ENCODE measurements around the gene ATAD3B. TPM values are rescaled to one million over a fixed set of nuclear protein-coding genes. Genes with fewer than 3 reads are reported as not detected.
"Not testable (repeated sequence)": the region's sequence is repeated elsewhere in the genome, so short reads cannot be mapped to it uniquely, and the experiment has no call there.

Gene ATAD3B
- total RNA-seq, 1 experiment from 2014 or later = 13.9 TPM

- Histone ChIP-seq H2AFZ (ENCODE audit: low read length) (no peak overlapping the region), H3K4me2 (ENCODE audit: low read depth, low read length, poor library complexity, severe bottlenecking) (no peak overlapping the region)
- DNase-seq = no peak
These were observed 35.7 kb downstream of the ATAD3B start for GRCh38 chr1:1507305-1507704.

GRCh38 chr1:1508775-1509464 is 37.4 kb downstream of the ATAD3B start:
- H4K20me1 ChIP-seq (ENCODE audit: insufficient read depth, low read depth, low read length); H3K9ac ChIP-seq (ENCODE audit: low read length); H3K4me2 ChIP-seq (ENCODE audit: low read depth, low read length, poor library complexity, severe bottlenecking); H3K27ac ChIP-seq (ENCODE audit: low read length); H3K27me3 ChIP-seq (ENCODE audit: low read length); DNase-seq; H3K9me2 ChIP-seq (replicated peaks; ENCODE audit: insufficient read depth, low read length); H2AFZ ChIP-seq (ENCODE audit: low read length); H3K9me3 ChIP-seq (ENCODE audit: low read length); H3K4me3 ChIP-seq (ENCODE audit: low read length): not testable (repeated sequence)
- Histone ChIP-seq H3K4me1 (ENCODE audit: low read length) (peaks cover 23% of the 10 kb centered on the region), H3K36me3 (ENCODE audit: insufficient read depth, low read length) (peaks cover 11% of the 10 kb centered on the region), H3K79me2 (ENCODE audit: low read length) (peaks cover 13% of the 10 kb centered on the region)

More at GRCh38 chr1:1507305-1507704, 35.7 kb downstream of the ATAD3B start:
- Histone ChIP-seq H3K79me2 (ENCODE audit: low read length) (peaks cover 3% of the 10 kb centered on the region; the same call in 1 of the 2 replicates), H3K36me3 (ENCODE audit: insufficient read depth, low read length) (peaks cover 11% of the 10 kb centered on the region), H3K27ac (ENCODE audit: low read length) (no peak overlapping the region), H3K4me3 (ENCODE audit: low read length) (no peak overlapping the region), H4K20me1 (ENCODE audit: insufficient read depth, low read depth, low read length) (no peaks in the 10 kb centered on the region), H3K27me3 (ENCODE audit: low read length) (no peaks in the 10 kb centered on the region), H3K4me1 (ENCODE audit: low read length) (peaks cover 17% of the 10 kb centered on the region), H3K9me3 (ENCODE audit: low read length) (no peaks in the 10 kb centered on the region; the same call in 1 of the 2 replicates), H3K9ac (ENCODE audit: low read length) (no peak overlapping the region), H3K9me2 (replicated peaks; ENCODE audit: insufficient read depth, low read length) (no peaks in the 10 kb centered on the region)

DNA sequence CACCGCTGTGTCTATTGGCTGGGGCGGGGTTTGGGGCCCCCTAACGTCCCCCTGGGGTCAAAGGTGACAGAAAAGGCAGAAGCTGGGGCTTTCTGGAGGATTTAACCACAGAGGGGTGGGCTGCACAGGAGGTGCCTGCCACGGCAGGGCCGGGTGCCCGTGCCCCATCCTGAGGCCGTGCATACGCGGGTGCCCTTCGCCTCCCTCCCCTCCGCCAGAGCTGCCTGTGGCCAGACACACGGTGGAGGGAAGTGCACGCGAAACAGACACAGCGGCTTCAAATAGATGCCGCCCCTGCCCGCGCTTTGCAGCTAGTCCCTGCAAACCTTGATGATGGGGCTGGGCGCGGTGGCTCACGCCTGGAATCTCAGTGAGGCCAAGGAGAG is 37.9 kb downstream of the ATAD3B start:
- H3K9me3 ChIP-seq (ENCODE audit: low read length); H4K20me1 ChIP-seq (ENCODE audit: insufficient read depth, low read depth, low read length); H3K9ac ChIP-seq (ENCODE audit: low read length); H3K27ac ChIP-seq (ENCODE audit: low read length); DNase-seq; H3K27me3 ChIP-seq (ENCODE audit: low read length); H2AFZ ChIP-seq (ENCODE audit: low read length); H3K4me2 ChIP-seq (ENCODE audit: low read depth, low read length, poor library complexity, severe bottlenecking); H3K4me3 ChIP-seq (ENCODE audit: low read length); H3K9me2 ChIP-seq (replicated peaks; ENCODE audit: insufficient read depth, low read length): not testable (repeated sequence)
- Histone ChIP-seq H3K79me2 (ENCODE audit: low read length) (peaks cover 13% of the 10 kb centered on the region), H3K36me3 (ENCODE audit: insufficient read depth, low read length) (peaks cover 11% of the 10 kb centered on the region), H3K4me1 (ENCODE audit: low read length) (peaks cover 22% of the 10 kb centered on the region)

DNA sequence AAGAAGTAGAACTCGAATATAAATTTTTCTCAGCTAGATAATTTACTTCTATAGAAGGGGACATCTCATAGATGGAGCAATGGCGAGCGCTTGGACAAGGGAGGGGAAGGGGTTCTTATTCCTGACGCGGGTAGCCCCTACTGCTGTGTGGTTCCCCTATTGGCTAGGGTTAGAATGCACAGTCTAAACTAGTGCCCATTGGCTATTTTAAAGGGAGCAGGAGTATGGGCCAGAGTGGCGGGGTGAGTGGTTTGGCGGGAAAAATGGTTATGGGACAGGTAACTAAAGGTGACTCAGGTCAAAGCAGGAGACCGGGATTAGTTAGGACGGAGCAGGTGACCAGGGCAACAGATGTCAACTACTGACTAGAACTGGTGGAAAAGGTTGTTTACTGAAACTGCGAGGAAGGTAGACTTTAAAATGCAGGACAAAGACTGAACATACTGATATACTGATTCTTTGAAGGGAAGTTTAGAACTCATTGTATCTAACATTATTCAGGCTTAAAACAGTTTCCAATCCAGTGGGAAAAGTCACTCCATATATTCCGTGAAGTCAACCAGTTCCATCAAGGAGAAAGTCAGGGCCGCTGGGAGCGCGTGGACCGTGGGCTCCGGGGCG is 39.5 kb downstream of the ATAD3B start:
- Histone ChIP-seq H3K4me3 (ENCODE audit: low read length) (peak overlapping the region; percentile 89), H3K9me2 (replicated peaks; ENCODE audit: insufficient read depth, low read length) (no peaks in the 10 kb centered on the region), H3K9me3 (ENCODE audit: low read length) (no peaks in the 10 kb centered on the region; the same call in 1 of the 2 replicates), H3K4me2 (ENCODE audit: low read depth, low read length, poor library complexity, severe bottlenecking) (peak overlapping the region; percentile 98), H3K4me1 (ENCODE audit: low read length) (peaks cover 14% of the 10 kb centered on the region), H3K79me2 (ENCODE audit: low read length) (peaks cover 25% of the 10 kb centered on the region), H2AFZ (ENCODE audit: low read length) (peak overlapping the region; percentile 38; the same call in 1 of the 2 replicates), H3K27ac (ENCODE audit: low read length) (peak overlapping the region; percentile 80), H4K20me1 (ENCODE audit: insufficient read depth, low read depth, low read length) (0 out of 2 replicates have a peak, but pooled peaks cover 3% of the 10 kb centered on the region), H3K9ac (ENCODE audit: low read length) (peak overlapping the region; percentile 93), H3K27me3 (ENCODE audit: low read length) (no peaks in the 10 kb centered on the region), H3K36me3 (ENCODE audit: insufficient read depth, low read length) (peaks cover 11% of the 10 kb centered on the region)
- peak; percentile 80 for DNase-seq

GRCh38 chr1:1511533-1512285 is 40.1 kb downstream of the ATAD3B start, which contains the start of gene ATAD3A:
TSS of gene ATAD3A (plus strand) at chr1:1512162. CDS start at chr1:1512269, 107 bp downstream.
- H3K4me3 ChIP-seq (ENCODE audit: low read length) = peak within 1 kb of the TSS; percentile 89

DNA sequence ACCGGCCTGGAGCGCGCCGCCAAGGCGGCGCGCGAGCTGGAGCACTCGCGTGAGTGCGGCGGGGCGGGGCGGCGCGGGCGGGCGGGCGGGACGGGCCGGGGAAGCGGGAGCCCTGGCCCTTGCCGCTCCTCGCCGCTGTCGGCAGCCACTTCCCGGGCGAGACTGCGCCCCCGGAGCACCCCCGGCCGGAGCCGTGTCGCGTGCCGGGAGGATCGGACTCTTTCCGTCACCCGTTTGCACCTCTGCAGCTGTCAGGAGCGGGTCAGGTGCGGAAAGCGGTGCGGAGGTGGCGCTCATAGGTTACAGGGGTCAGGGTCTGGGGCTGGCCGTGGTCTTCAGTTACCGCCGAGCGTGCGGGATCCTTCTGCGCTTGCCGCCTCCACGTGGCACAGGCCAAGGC is 40.9 kb downstream of the ATAD3B start:
- H3K4me3 ChIP-seq (ENCODE audit: low read length) = peak overlapping the region; percentile 89; the same call in 1 of the 2 replicates
- DNase-seq = peak; percentile 41

More at GRCh38 chr1:1511533-1512285, 40.1 kb downstream of the ATAD3B start, which contains the start of gene ATAD3A:
- H3K36me3 ChIP-seq (ENCODE audit: insufficient read depth, low read length) = peaks cover 7% of the 10 kb centered on the region
- H3K27ac ChIP-seq (ENCODE audit: low read length) = peak within 1 kb of the TSS; percentile 80
- peaks cover 25% of the 10 kb centered on the region for H3K79me2 ChIP-seq (ENCODE audit: low read length)
- peak within 1 kb of the TSS; percentile 93 for H3K9ac ChIP-seq (ENCODE audit: low read length)
- no peaks in the 10 kb centered on the region for H3K9me2 ChIP-seq (replicated peaks; ENCODE audit: insufficient read depth, low read length)
- H4K20me1 ChIP-seq (ENCODE audit: insufficient read depth, low read depth, low read length) = 0 out of 2 replicates have a peak, but pooled peaks cover 3% of the 10 kb centered on the region
- peaks cover 14% of the 10 kb centered on the region for H3K4me1 ChIP-seq (ENCODE audit: low read length)
- DNase-seq = peak; percentile 98
- H3K27me3 ChIP-seq (ENCODE audit: low read length) = no peaks in the 10 kb centered on the region
- peak within 1 kb of the TSS; percentile 38; the same call in 1 of the 2 replicates for H2AFZ ChIP-seq (ENCODE audit: low read length)
- H3K9me3 ChIP-seq (ENCODE audit: low read length) = no peaks in the 10 kb centered on the region; the same call in 1 of the 2 replicates
- peak within 1 kb of the TSS; percentile 98 for H3K4me2 ChIP-seq (ENCODE audit: low read depth, low read length, poor library complexity, severe bottlenecking)

GRCh38 chr1:1513675-1514074 is 42.1 kb downstream of the ATAD3B start:
- not testable (repeated sequence) for H3K27me3 ChIP-seq (ENCODE audit: low read length); H2AFZ ChIP-seq (ENCODE audit: low read length); H4K20me1 ChIP-seq (ENCODE audit: insufficient read depth, low read depth, low read length); DNase-seq; H3K9me2 ChIP-seq (replicated peaks; ENCODE audit: insufficient read depth, low read length); H3K36me3 ChIP-seq (ENCODE audit: insufficient read depth, low read length); H3K27ac ChIP-seq (ENCODE audit: low read length); H3K9me3 ChIP-seq (ENCODE audit: low read length)
- H3K4me3 ChIP-seq (ENCODE audit: low read length) = peak overlapping the region; percentile 57; the same call in 1 of the 2 replicates
- H3K4me1 ChIP-seq (ENCODE audit: low read length) = peaks cover 14% of the 10 kb centered on the region
- peaks cover 25% of the 10 kb centered on the region for H3K79me2 ChIP-seq (ENCODE audit: low read length)
- peak overlapping the region; percentile 49 for H3K9ac ChIP-seq (ENCODE audit: low read length)
- peak overlapping the region; percentile 42 for H3K4me2 ChIP-seq (ENCODE audit: low read depth, low read length, poor library complexity, severe bottlenecking)

More for the DNA sequence above, 40.9 kb downstream of the ATAD3B start:
- Histone ChIP-seq H3K4me1 (ENCODE audit: low read length) (peaks cover 14% of the 10 kb centered on the region), H3K4me2 (ENCODE audit: low read depth, low read length, poor library complexity, severe bottlenecking) (peak overlapping the region; percentile 50), H3K9ac (ENCODE audit: low read length) (peak overlapping the region; percentile 93), H3K79me2 (ENCODE audit: low read length) (peaks cover 25% of the 10 kb centered on the region)
- H3K27ac ChIP-seq (ENCODE audit: low read length); H3K9me3 ChIP-seq (ENCODE audit: low read length); H3K27me3 ChIP-seq (ENCODE audit: low read length); H2AFZ ChIP-seq (ENCODE audit: low read length); H3K36me3 ChIP-seq (ENCODE audit: insufficient read depth, low read length); H3K9me2 ChIP-seq (replicated peaks; ENCODE audit: insufficient read depth, low read length); H4K20me1 ChIP-seq (ENCODE audit: insufficient read depth, low read depth, low read length): not testable (repeated sequence)

GRCh38 chr1:1514376-1514775 is 42.8 kb downstream of the ATAD3B start:
- not testable (repeated sequence) for H3K9me3 ChIP-seq (ENCODE audit: low read length); H3K27ac ChIP-seq (ENCODE audit: low read length); DNase-seq; H4K20me1 ChIP-seq (ENCODE audit: insufficient read depth, low read depth, low read length); H2AFZ ChIP-seq (ENCODE audit: low read length); H3K9me2 ChIP-seq (replicated peaks; ENCODE audit: insufficient read depth, low read length); H3K27me3 ChIP-seq (ENCODE audit: low read length); H3K36me3 ChIP-seq (ENCODE audit: insufficient read depth, low read length); H3K9ac ChIP-seq (ENCODE audit: low read length); H3K4me3 ChIP-seq (ENCODE audit: low read length); H3K4me2 ChIP-seq (ENCODE audit: low read depth, low read length, poor library complexity, severe bottlenecking)
- Histone ChIP-seq H3K4me1 (ENCODE audit: low read length) (peaks cover 14% of the 10 kb centered on the region), H3K79me2 (ENCODE audit: low read length) (peaks cover 25% of the 10 kb centered on the region)
